Keratinocyte (primary cell): ENCODE measurements around the gene SEC24D. TPM values are rescaled to one million over a fixed set of nuclear protein-coding genes. Genes with fewer than 3 reads are reported as not detected.

Source experiments
- DNase-seq: peaks from one replicate; pipeline ENCODE4 v3.0.0-alpha.2; 2011; ENCODE audit warnings: low read depth, missing footprints, low spot score
- FAIRE-seq: peaks from 2 replicates; lab custom pipeline; 2011; peaks lifted over from hg19 to GRCh38; lab: Jason Lieb, UNC
- H2AFZ ChIP-seq: 2 replicates; pipeline ENCODE4 v1.6.0; 2012; ENCODE audit warnings: low read length, control low read depth, inconsistent platforms; ENCODE audit not compliant: control insufficient read depth
- H3K27ac ChIP-seq: 2 replicates; pipeline ENCODE4 v1.5.1; 2011; ENCODE audit warnings: low read length; ENCODE audit not compliant: control insufficient read depth, insufficient read depth
- H3K27me3 ChIP-seq: 3 replicates; pipeline ENCODE4 v1.6.0; 2011; ENCODE audit warnings: low read length; ENCODE audit not compliant: control insufficient read depth, insufficient read depth; ENCODE audit errors: extremely low read depth
- H3K36me3 ChIP-seq, 2 experiments: 2 replicates in 1 of 2; 3 replicates in 1 of 2; pipeline ENCODE4 v1.5.1; 2011; ENCODE audit warnings: low read length in 2 of 2, mild to moderate bottlenecking in 1 of 2; ENCODE audit not compliant: control insufficient read depth in 2 of 2, insufficient read depth in 2 of 2; ENCODE audit errors: extremely low read depth in 1 of 2
- H3K4me1 ChIP-seq: 3 replicates; pipeline ENCODE4 v1.5.1; 2011; ENCODE audit warnings: low read length; ENCODE audit not compliant: control insufficient read depth, insufficient read depth; ENCODE audit errors: extremely low read depth
- H3K4me2 ChIP-seq: 3 replicates; pipeline ENCODE4 v1.6.0; 2011; ENCODE audit warnings: low read depth, low read length; ENCODE audit not compliant: control insufficient read depth, insufficient read depth; ENCODE audit errors: extremely low read depth
- H3K4me3 ChIP-seq, 3 experiments: fragments of 200-600 bp in 1 of 3; sonication (generic) in 1 of 3; 2 replicates in 2 of 3; 3 replicates in 1 of 3; pipeline ENCODE4 v1.5.1; 2011 to 2016; ENCODE audit warnings: low read length in 3 of 3, mild to moderate bottlenecking in 3 of 3, control low read depth in 2 of 3, inconsistent platforms in 1 of 3, low read depth in 1 of 3, mixed read lengths in 1 of 3, mixed run types in 1 of 3, moderate library complexity in 1 of 3; ENCODE audit not compliant: control insufficient read depth in 2 of 3, insufficient read depth in 2 of 3; ENCODE audit errors: extremely low read depth in 1 of 3
- H3K79me2 ChIP-seq: 2 replicates; pipeline ENCODE4 v1.6.0; 2012; ENCODE audit warnings: low read length; ENCODE audit not compliant: control insufficient read depth, insufficient read depth
- H3K9ac ChIP-seq: 3 replicates; pipeline ENCODE4 v1.6.0; 2011; ENCODE audit warnings: low read length; ENCODE audit not compliant: control insufficient read depth, insufficient read depth; ENCODE audit errors: extremely low read depth
- H3K9me1 ChIP-seq: 3 replicates; pipeline ENCODE4 v1.6.0; 2011; ENCODE audit warnings: low read length; ENCODE audit not compliant: control insufficient read depth, insufficient read depth; ENCODE audit errors: extremely low read depth
- H3K9me3 ChIP-seq: 2 replicates; pipeline ENCODE4 v1.5.1; 2012; ENCODE audit warnings: low read depth, low read length; ENCODE audit not compliant: control insufficient read depth
- H4K20me1 ChIP-seq: 3 replicates; pipeline ENCODE4 v1.6.0; 2011; ENCODE audit warnings: low read length; ENCODE audit not compliant: control insufficient read depth, insufficient read depth; ENCODE audit errors: extremely low read depth
- EZH2 ChIP-seq: IDR thresholded peaks from one replicate; pipeline ENCODE4 v1.6.1; 2012; ENCODE audit warnings: inconsistent platforms, mild to moderate bottlenecking, low read length, moderate library complexity
- dilution Hi-C: fragments of 300-500 bp; cut with MboI; formaldehyde crosslinking; loops from one replicate; pipeline ENCODE4 v1.7.0; 2020; ENCODE audit warnings: low sequenced_read_pairs; ENCODE audit not compliant: extremely low pct_ligation_motif_present
- polyA plus RNA-seq, 5 experiments: library from polyadenylated mRNA; depleted of rRNA in 3 of 5; stranded (reverse) in 3 of 5; stranded (forward) in 1 of 5; unstranded in 1 of 5; fragments of >200 nt; gene quantifications; 1 replicate in 1 of 5; 2 replicates in 3 of 5; 3 replicates in 1 of 5; pipeline versions ENCODE4 v1.2.1 to v1.2.3, GENCODE V29; 2011 to 2012; ENCODE audit warnings: missing spikeins in 2 of 5, low read depth in 1 of 5, low replicate concordance in 1 of 5
- TF ChIP-seq, protein P1 (sequence below), 3 experiments: IDR thresholded peaks in 1 of 3; conservative IDR thresholded peaks in 1 of 3; optimal IDR thresholded peaks in 1 of 3; 2 replicates in 2 of 3; 3 replicates in 1 of 3; pipeline versions ENCODE3 to v1.5.1; 2011; ENCODE audit warnings: low read length in 3 of 3, mild to moderate bottlenecking in 3 of 3, moderate library complexity in 2 of 3, control low read depth in 1 of 3, inconsistent platforms in 1 of 3; ENCODE audit not compliant: insufficient read depth in 2 of 3; ENCODE audit errors: extremely low read depth in 1 of 3

SEC24D gene
- polyA plus RNA-seq, 1 donor (not counting 4 experiments of a cell fraction or from before 2014, with no cell fraction given), result 24.9 TPM

DNA sequence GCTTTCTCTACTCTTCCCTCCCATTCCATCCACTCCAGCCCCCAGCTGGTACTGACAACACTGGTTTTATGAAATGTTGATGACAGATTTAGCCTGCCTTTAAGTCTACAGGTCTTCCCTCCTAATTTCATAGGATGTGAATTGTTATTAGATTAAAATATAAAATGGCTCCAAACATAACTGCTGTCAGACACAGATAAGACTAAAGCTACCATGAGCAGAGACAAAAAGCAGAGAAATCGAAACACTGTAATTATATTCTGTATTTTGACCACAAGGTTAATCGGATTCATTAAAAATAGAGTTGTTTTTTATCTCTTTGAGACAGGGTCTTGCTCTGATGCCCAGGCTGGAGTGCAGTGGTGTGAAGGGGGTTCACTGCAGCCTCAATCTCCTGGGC is 28.3 kb downstream of the SEC24D start:
- no peak for FAIRE-seq
- Histone ChIP-seq H3K36me3 (peaks cover 19 to 24% of the 10 kb centered on the region in 2 experiments), H2AFZ (no peak overlapping the region), H3K9me3 (no peaks in the 10 kb centered on the region), H3K27ac (no peak overlapping the region), H3K27me3 (no peaks in the 10 kb centered on the region), H3K4me2 (no peak overlapping the region), H3K79me2 (no peaks in the 10 kb centered on the region), H4K20me1 (no peaks in the 10 kb centered on the region), H3K4me3 (no peak overlapping the region), H3K9me1 (no peaks in the 10 kb centered on the region), H3K9ac (no peak overlapping the region), H3K4me1 (no peaks in the 10 kb centered on the region)
- dilution Hi-C loops, result no loop called here
- DNase-seq, result no peak
- no peak for TF ChIP-seq EZH2
- TF ChIP-seq, protein P1, sequence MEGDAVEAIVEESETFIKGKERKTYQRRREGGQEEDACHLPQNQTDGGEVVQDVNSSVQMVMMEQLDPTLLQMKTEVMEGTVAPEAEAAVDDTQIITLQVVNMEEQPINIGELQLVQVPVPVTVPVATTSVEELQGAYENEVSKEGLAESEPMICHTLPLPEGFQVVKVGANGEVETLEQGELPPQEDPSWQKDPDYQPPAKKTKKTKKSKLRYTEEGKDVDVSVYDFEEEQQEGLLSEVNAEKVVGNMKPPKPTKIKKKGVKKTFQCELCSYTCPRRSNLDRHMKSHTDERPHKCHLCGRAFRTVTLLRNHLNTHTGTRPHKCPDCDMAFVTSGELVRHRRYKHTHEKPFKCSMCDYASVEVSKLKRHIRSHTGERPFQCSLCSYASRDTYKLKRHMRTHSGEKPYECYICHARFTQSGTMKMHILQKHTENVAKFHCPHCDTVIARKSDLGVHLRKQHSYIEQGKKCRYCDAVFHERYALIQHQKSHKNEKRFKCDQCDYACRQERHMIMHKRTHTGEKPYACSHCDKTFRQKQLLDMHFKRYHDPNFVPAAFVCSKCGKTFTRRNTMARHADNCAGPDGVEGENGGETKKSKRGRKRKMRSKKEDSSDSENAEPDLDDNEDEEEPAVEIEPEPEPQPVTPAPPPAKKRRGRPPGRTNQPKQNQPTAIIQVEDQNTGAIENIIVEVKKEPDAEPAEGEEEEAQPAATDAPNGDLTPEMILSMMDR (optimal IDR thresholded peaks at IDR 0.05 in 1 of 3, IDR thresholded peaks at IDR 0.05 in 1 of 3, conservative IDR thresholded peaks at IDR 0.05 in 1 of 3; ENCODE audit: extremely low read depth in 1 of 3, insufficient read depth in 2 of 3, low read length in 3 of 3), result no peak

DNA sequence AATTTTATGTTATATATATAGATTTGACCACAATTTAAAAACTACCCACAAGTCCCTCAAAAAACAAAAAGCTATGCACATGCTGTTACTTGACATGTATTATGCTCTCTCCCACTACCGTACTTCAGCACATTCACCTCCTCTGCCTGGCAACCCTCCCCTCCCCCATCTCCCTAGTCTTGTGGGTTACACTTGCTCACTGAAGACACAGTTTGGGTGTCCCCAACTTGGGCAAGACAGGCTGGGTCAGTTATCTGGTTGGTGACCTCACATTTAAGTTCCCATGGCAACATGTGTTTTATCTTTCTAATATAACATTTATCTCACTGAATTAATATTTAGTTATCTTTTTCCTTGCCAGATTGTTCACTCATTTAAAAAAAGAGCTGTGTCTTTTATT is 32.7 kb downstream of the SEC24D start:
- H3K9me1 ChIP-seq, result no peaks in the 10 kb centered on the region
- no peak for TF ChIP-seq EZH2
- TF ChIP-seq, protein P1 (optimal IDR thresholded peaks at IDR 0.05 in 1 of 3, IDR thresholded peaks at IDR 0.05 in 1 of 3, conservative IDR thresholded peaks at IDR 0.05 in 1 of 3; ENCODE audit: extremely low read depth in 1 of 3, insufficient read depth in 2 of 3, low read length in 3 of 3), result no peak
- dilution Hi-C loops, result no loop called here
- DNase-seq, result no peak
- no peak overlapping the region for H3K4me2 ChIP-seq
- no peak overlapping the region for H3K4me3 ChIP-seq
- H3K9ac ChIP-seq, result no peak overlapping the region
- H3K27me3 ChIP-seq, result no peaks in the 10 kb centered on the region
- H3K79me2 ChIP-seq, result no peaks in the 10 kb centered on the region
- peaks cover 13 to 18% of the 10 kb centered on the region in 2 experiments for H3K36me3 ChIP-seq
- no peaks in the 10 kb centered on the region for H3K9me3 ChIP-seq
- no peaks in the 10 kb centered on the region for H3K4me1 ChIP-seq
- H4K20me1 ChIP-seq, result no peaks in the 10 kb centered on the region
- no peak overlapping the region for H2AFZ ChIP-seq
- no peak for FAIRE-seq
- H3K27ac ChIP-seq, result no peak overlapping the region
